Choroid plexus epithelial cell (primary cell): ENCODE measurements around the gene OTUD5.

Source experiments
- DNase-seq: peaks from one replicate; pipeline ENCODE4 v3.0.0-alpha.2; 2010; ENCODE audit warnings: low read depth
- H3K4me3 ChIP-seq: 2 replicates; pipeline ENCODE4 v1.5.1; 2011; ENCODE audit warnings: low read depth, mild to moderate bottlenecking, control low read depth, low read length, moderate library complexity
- CTCF ChIP-seq: conservative IDR thresholded peaks from 2 replicates; pipeline ENCODE4 v1.5.1; 2011; ENCODE audit warnings: low read depth, mild to moderate bottlenecking, control low read depth, inconsistent platforms, low read length, moderate library complexity

The OTUD5 gene

GRCh38 chrX:48998391-48998790 lies 41.0 kb upstream of the OTUD5 start:
- TF ChIP-seq CTCF, result peak; percentile 6
- H3K4me3 ChIP-seq, result no peak overlapping the region
- DNase-seq, result no peak

GRCh38 chrX:48997865-48998264 lies 40.5 kb upstream of the OTUD5 start:
- DNase-seq, result no peak
- no peak for TF ChIP-seq CTCF
- no peak overlapping the region for H3K4me3 ChIP-seq

GRCh38 chrX:48997455-48997854 lies 40.0 kb upstream of the OTUD5 start:
- DNase-seq, result no peak
- no peak for TF ChIP-seq CTCF
- no peak overlapping the region for H3K4me3 ChIP-seq

GRCh38 chrX:48996969-48997368 lies 39.6 kb upstream of the OTUD5 start:
- TF ChIP-seq CTCF, result no peak
- DNase-seq, result no peak
- no peak overlapping the region for H3K4me3 ChIP-seq

- TF ChIP-seq CTCF, result no peak
- no peak for DNase-seq
- H3K4me3 ChIP-seq, result no peak overlapping the region
Measured at GRCh38 chrX:48992341-48992740, 34.9 kb upstream of the OTUD5 start.

GRCh38 chrX:48989483-48989882 lies 32.1 kb upstream of the OTUD5 start:
- no peak for TF ChIP-seq CTCF
- DNase-seq, result no peak
- no peak overlapping the region for H3K4me3 ChIP-seq

GRCh38 chrX:48983896-48984295 lies 26.5 kb upstream of the OTUD5 start:
- no peak for TF ChIP-seq CTCF
- H3K4me3 ChIP-seq, result no peak overlapping the region
- no peak for DNase-seq
